ENCODE measurements around the gene PTPRT.

The PTPRT gene

GRCh38 chr20:43189554-43190331, at the start of gene PTPRT:
Gene PTPRT (minus strand): TSS chr20:43189906. CDS start chr20:43189733, 173 bp downstream.
- peak; percentile 16 for DNase-seq (ENCODE audit: low spot score)

GRCh38 chr20:43238833-43239232, 49.1 kb upstream of the PTPRT start:
- DNase-seq (ENCODE audit: low spot score): no peak

- no peak for DNase-seq (ENCODE audit: low spot score)
Measured at GRCh38 chr20:43238266-43238665, 48.6 kb upstream of the PTPRT start.

- DNase-seq (ENCODE audit: low spot score): no peak
Measured at GRCh38 chr20:43237651-43238168, 48.0 kb upstream of the PTPRT start.

- DNase-seq (ENCODE audit: low spot score): no peak
Measured at GRCh38 chr20:43235998-43236397, 46.3 kb upstream of the PTPRT start.

GRCh38 chr20:43231829-43232228, 42.1 kb upstream of the PTPRT start:
- no peak for DNase-seq (ENCODE audit: low spot score)

- DNase-seq (ENCODE audit: low spot score): no peak
Measured at GRCh38 chr20:43229696-43230095, 40.0 kb upstream of the PTPRT start.

- DNase-seq (ENCODE audit: low spot score): no peak
Measured at GRCh38 chr20:43220612-43221011, 30.9 kb upstream of the PTPRT start.

- DNase-seq (ENCODE audit: low spot score): no peak
Measured at GRCh38 chr20:43210901-43211300, 21.2 kb upstream of the PTPRT start.

GRCh38 chr20:43209831-43210230, 20.1 kb upstream of the PTPRT start:
- DNase-seq (ENCODE audit: low spot score): no peak

- no peak for DNase-seq (ENCODE audit: low spot score)
Measured at GRCh38 chr20:43205699-43206098, 16.0 kb upstream of the PTPRT start.

GRCh38 chr20:43202100-43202499, 12.4 kb upstream of the PTPRT start:
- DNase-seq (ENCODE audit: low spot score): no peak

GRCh38 chr20:43198607-43199006, 8.9 kb upstream of the PTPRT start:
- DNase-seq (ENCODE audit: low spot score): no peak

- DNase-seq (ENCODE audit: low spot score): no peak
Measured at GRCh38 chr20:43196243-43196642, 6.5 kb upstream of the PTPRT start.

- DNase-seq (ENCODE audit: low spot score): no peak
Measured at GRCh38 chr20:43194137-43194536, 4.4 kb upstream of the PTPRT start.

- DNase-seq (ENCODE audit: low spot score): no peak
Measured at GRCh38 chr20:43193443-43193842, 3.7 kb upstream of the PTPRT start.

- DNase-seq (ENCODE audit: low spot score): peak; percentile 49
Measured at GRCh38 chr20:43191946-43192863, 2.5 kb upstream of the PTPRT start.

GRCh38 chr20:43191143-43191542, 1.4 kb upstream of the PTPRT start:
- no peak for DNase-seq (ENCODE audit: low spot score)

GRCh38 chr20:43190332-43190953, 737 bp upstream of the PTPRT start:
- DNase-seq (ENCODE audit: low spot score): no peak

- DNase-seq (ENCODE audit: low spot score): peak; percentile 13
Measured at GRCh38 chr20:43188861-43189553, 699 bp downstream of the PTPRT start.

- peak; percentile 10 for DNase-seq (ENCODE audit: low spot score)
Measured at GRCh38 chr20:43188234-43188653, 1.5 kb downstream of the PTPRT start.
